GM21526 (cell line): ENCODE data around the gene SYNJ1.
"Not testable (repeated sequence)": the region's sequence is repeated elsewhere in the genome, so short reads cannot be mapped to it uniquely, and the experiment has no call there.

Experiments
- ATAC-seq: cut with Tn5 transposase; IDR thresholded peaks from one replicate; pipeline ENCODE4 v1.9.1; 2021; ENCODE audit warnings: moderate library complexity; ENCODE audit not compliant: unreplicated experiment, low FRiP score

SYNJ1 gene

GRCh38 chr21:32641710-32642698 lies 85.8 kb downstream of the SYNJ1 start:
- ATAC-seq, result no peak

- ATAC-seq, result no peak
Measured at GRCh38 chr21:32626621-32627196, 101.1 kb downstream of the SYNJ1 start.

- not testable (repeated sequence) for ATAC-seq
Measured at GRCh38 chr21:32618218-32618617, 109.6 kb downstream of the SYNJ1 start.

GRCh38 chr21:32613436-32614043 lies 114.3 kb downstream of the SYNJ1 start:
- ATAC-seq, result no peak

- ATAC-seq, result no peak
Measured at GRCh38 chr21:32612999-32613337, 114.8 kb downstream of the SYNJ1 start.

- ATAC-seq, result peak; percentile 95
Measured at GRCh38 chr21:32612075-32612998, 115.5 kb downstream of the SYNJ1 start, which contains the start of gene CFAP298. Gene CFAP298, minus strand, starts transcription at chr21:32612377. Its CDS starts 134 bp downstream, at chr21:32612243.

GRCh38 chr21:32611471-32611997 lies 116.3 kb downstream of the SYNJ1 start:
- peak; percentile 11 for ATAC-seq

DNA sequence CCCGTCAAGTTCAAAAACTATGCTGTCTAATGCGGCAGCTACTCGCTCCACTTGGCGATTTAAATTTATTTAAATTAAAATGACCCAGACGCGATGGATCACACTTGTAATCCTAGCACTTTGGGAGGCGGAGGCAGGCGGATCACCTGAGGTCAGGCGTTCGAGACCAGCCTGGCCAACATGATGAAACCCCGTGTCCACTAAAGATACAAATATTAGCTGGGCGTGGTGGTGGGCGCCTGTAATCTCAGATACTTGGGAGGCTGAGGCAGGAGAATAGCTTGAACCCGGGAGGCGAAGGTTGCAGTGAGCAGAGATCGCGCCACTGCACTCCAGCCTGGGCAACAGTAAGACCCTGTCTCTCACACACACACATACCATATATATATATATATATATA lies 116.9 kb downstream of the SYNJ1 start:
- ATAC-seq, result not testable (repeated sequence)

GRCh38 chr21:32608851-32609250 lies 119.0 kb downstream of the SYNJ1 start:
- no peak for ATAC-seq

GRCh38 chr21:32605469-32605868 lies 122.3 kb downstream of the SYNJ1 start:
- no peak for ATAC-seq

DNA sequence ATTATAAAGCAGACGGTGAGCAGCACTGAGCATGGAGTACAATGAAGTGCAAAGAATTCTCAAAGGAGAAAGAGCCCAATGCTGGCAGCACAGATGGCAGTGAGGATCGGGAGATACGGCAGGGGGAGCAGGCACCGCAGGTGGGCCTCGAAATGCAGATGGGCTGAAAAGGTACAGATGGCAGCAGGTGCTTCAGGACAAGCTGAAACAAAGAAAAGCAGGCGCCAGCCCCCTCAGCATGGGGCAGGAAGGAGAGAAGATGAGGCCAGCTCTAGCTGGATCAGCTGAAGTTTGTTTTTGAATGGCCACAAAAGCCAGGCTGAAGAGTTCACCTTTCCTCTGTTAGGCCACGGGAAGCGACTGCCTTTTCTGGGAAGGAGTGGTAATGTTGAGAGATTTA lies 123.3 kb downstream of the SYNJ1 start:
- ATAC-seq, result no peak

DNA sequence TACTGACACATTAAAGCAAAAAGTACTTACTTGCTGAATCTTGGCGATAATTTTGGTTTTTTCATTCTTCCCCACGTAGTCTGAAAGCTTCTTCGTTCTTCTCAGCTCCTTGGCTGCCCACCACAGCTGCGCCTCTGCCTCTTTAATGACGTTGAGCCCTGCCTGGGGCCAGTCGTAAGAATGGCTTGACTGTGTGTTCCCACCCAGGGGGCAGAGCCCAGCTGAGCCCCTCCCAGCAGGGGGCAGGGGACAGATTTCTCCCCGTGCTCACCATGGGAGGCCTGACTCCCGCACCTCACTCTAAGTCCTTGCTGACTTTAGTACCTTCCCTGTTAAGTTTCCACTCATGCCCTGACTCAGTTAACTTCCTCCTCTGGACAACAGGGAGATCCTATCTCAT lies 124.7 kb downstream of the SYNJ1 start:
- ATAC-seq, result no peak

DNA sequence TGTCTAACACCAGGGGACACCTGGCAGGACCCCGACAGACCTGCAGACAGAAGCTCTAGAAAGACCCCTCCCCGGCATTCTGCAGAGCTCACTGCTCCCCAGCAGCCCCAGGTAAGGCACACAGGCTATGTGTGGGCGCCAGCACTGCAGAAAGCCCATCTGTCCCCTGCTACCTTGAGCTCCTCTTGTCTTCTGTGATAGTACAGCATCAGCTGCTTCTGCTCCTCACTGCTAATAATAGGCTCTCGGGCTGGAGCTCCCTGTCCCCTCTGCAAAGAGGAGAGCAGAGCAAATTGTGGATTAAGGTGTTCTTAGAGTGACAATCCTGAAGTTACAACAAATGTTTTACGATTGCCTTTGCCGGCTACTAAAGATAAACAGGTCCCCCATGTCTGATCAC lies 125.7 kb downstream of the SYNJ1 start:
- ATAC-seq, result no peak

DNA sequence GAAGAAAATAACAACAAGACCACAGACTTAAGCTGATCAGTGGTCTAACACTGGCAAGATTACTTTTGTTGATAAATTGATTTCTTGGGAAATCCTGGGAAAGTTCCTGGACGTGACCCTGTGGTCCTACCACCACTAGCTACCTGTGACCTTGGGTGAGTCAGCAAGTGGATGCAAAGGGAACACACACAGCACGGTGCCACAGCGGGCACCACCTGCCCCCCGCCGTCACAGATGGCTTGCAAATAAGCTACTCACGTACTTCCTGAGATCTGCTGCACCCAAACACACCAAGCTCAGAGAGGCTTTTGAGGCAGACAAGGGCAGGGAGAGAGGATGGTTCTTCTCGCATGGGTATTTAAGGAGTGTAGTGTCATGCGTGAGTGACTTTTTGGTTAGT lies 128.3 kb downstream of the SYNJ1 start:
- ATAC-seq, result no peak

- no peak for ATAC-seq
Measured at GRCh38 chr21:32599091-32599490, 128.7 kb downstream of the SYNJ1 start.

DNA sequence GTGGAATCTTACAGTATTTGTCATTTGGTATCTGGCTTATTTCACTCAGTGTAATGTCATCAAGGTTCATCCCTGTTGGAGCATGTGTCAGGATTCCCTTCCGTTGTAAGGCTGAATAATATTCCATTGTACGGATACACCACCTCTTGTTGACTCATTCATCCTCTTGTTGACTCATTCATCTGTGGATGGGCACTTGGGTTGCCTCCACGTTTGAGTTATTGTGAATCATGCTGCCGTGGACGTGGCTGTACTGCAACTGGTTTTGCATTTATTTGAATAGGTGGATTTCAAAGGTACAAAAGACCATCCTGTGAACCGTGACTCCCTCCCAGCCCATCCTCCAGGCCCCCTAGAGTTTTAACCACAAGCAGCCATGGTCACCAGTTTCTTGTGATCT lies 130.6 kb downstream of the SYNJ1 start:
- ATAC-seq, result no peak

DNA sequence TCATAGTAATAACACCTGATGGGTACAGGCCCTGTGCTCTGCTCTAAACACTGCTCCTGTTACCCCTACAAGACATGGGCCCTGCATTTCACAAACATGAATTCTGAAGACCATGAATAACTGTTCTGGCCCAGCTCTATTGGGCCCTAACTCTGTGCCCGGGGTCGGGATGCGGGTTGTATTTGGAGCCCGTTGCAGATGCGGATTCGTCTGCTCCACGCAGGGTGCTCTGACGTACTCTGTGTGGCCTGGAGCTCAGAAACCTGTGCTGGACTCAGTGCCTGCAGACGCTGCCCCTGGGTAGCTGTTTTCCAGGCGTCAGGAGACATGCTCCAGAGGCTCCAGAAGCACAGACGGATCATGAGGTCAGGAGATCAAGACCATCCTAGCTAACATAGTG lies 132.4 kb downstream of the SYNJ1 start:
- no peak for ATAC-seq

DNA sequence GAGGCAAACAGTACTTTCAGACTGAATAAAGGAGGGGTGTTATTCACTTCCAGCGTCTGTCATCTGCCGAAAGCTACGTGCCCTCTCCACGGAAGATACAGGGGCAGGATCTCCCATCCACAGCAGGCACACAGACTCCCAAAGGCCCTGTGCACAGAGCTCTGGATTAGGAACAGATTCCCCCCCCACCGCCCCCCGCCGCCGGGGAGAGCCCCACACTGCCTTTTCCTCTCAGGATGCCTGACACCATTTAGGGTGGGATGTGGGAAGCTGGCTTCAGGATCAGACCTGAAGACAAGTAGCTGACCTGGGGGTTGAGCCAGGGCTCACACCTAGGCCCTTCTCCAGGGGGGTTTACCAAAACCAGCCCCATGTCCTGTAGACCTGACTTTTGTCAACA lies 134.1 kb downstream of the SYNJ1 start:
- ATAC-seq, result no peak

DNA sequence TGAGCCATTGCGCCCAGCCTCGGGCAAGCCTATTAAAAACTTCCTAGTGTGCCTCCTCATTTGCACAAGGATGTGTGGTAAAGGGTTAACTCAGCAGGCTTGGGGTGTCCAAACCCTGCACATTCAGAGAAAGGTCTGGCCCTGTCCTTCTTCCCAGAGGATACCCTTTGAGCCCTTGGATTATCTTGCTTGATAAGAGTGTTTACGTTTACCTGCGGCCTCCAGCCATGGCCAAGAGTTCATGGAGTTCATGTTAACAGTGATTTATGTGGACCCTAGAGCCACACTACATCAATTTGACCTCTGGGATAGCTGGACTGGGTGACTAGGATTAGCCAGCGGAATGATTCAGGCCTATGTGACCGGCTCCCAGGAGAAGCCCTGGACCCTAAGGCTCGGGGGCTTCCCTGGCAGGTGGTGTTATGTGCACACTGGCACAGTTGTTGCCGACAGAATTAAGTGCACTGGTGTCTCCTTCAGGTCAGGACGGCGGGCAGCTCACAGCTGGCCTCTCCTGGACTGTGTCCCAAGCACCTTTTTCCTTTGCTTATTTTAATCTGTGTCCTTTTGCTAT lies 134.8 kb downstream of the SYNJ1 start:
- ATAC-seq, result no peak

DNA sequence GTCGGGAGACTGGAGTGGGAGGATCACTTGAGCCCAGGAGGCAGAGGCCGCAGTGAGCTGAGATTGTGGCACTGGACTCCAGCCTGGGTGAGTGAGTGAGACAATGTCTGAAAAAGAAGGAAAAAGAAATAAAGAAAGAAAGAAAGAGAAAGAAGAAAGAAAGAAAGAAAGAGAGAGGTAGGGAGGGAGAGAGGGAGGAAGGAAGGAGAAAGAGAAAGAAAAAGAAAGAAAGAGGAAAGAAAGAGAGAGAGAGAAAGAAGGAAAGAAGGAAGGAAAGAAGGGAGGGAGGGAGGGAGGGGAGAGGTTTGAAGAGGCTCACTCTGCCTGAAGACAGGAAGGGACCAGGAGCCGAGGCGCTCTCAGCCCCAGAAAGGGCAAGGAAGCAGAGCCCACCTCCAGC lies 137.7 kb downstream of the SYNJ1 start:
- no peak for ATAC-seq
